K562 (cell line): ENCODE data around the gene IL6ST. TPM values are rescaled to one million over a fixed set of nuclear protein-coding genes. Genes with fewer than 3 reads are reported as not detected.
A peak's percentile ranks its signal among the peaks of the same experiment; 100 is the strongest.

Experiments used
- CUX1 ChIP-seq: fragments of 200-800 bp; sonication (Bioruptor generic); IDR thresholded peaks from 2 replicates; pipeline ENCODE4 v1.6.1; 2016; ENCODE audit warnings: missing genetic modification characterization, missing compliant biosample characterization
- DEAF1 ChIP-seq: fragments of 450-650 bp; formaldehyde crosslinking; IDR thresholded peaks from 2 replicates; pipeline ENCODE4 v1.4.0; 2020; ENCODE audit warnings: mild to moderate bottlenecking, moderate library complexity
- HDAC8 ChIP-seq: fragments of 450-650 bp; IDR thresholded peaks from 2 replicates; pipeline ENCODE4 v1.6.1; 2016; ENCODE audit warnings: mild to moderate bottlenecking, missing genetic modification characterization, moderate library complexity, missing compliant biosample characterization
- HINFP ChIP-seq: fragments of 450-650 bp; conservative IDR thresholded peaks from 2 replicates; pipeline ENCODE4 v1.6.1; 2016; ENCODE audit warnings: missing genetic modification characterization, low read depth, mild to moderate bottlenecking, control low read depth, missing compliant biosample characterization
- HMG20A ChIP-seq: fragments of 450-650 bp; formaldehyde crosslinking; conservative IDR thresholded peaks from 2 replicates; pipeline ENCODE4 v1.4.0; 2020; ENCODE audit warnings: mild to moderate bottlenecking, mixed read lengths
- ILF3 ChIP-seq: fragments of 450-650 bp; IDR thresholded peaks from 2 replicates; pipeline ENCODE4 v1.6.1; 2018; ENCODE audit warnings: antibody characterized with exemption, mild to moderate bottlenecking, moderate library complexity, borderline replicate concordance
- MXD1 ChIP-seq: fragments of 250-450 bp; sonication (Bioruptor Pico); IDR thresholded peaks from 2 replicates; pipeline ENCODE4 v1.8.0; 2021; ENCODE audit warnings: borderline replicate concordance, mild to moderate bottlenecking, moderate library complexity; ENCODE audit not compliant: poor library complexity, severe bottlenecking
- MYC ChIP-seq, 2 experiments: fragments of 250-450 bp in 1 of 2; sonication (Bioruptor Pico) in 1 of 2; IDR thresholded peaks; 2 replicates each; pipeline versions ENCODE4 v1.5.1 to v1.6.1; 2012 to 2021; ENCODE audit warnings: low read depth in 2 of 2, borderline replicate concordance in 1 of 2, improper control_type of control experiment in 1 of 2, low read length in 1 of 2, mild to moderate bottlenecking in 1 of 2, moderate library complexity in 1 of 2
- NFATC3 ChIP-seq: fragments of 450-650 bp; IDR thresholded peaks from 2 replicates; pipeline ENCODE4 v1.6.1; 2017; ENCODE audit warnings: mild to moderate bottlenecking
- PHTF2 ChIP-seq: fragments of 250-450 bp; sonication (Bioruptor Pico); IDR thresholded peaks from 2 replicates; pipeline ENCODE4 v1.5.0; 2021; ENCODE audit warnings: mild to moderate bottlenecking
- PRPF4 ChIP-seq: fragments of 200-400 bp; formaldehyde crosslinking; IDR thresholded peaks from one replicate; pipeline ENCODE4 v1.6.1; 2017; ENCODE audit warnings: low read length, low read depth, mild to moderate bottlenecking; ENCODE audit not compliant: insufficient read depth, poor library complexity, severe bottlenecking
- RBM34 ChIP-seq: fragments of 200-400 bp; formaldehyde crosslinking; IDR thresholded peaks from 2 replicates; pipeline ENCODE4 v1.6.1; 2018; ENCODE audit warnings: low read length, borderline replicate concordance; ENCODE audit not compliant: insufficient read depth
- RBM39 ChIP-seq: fragments of 200-400 bp; formaldehyde crosslinking; optimal IDR thresholded peaks from 2 replicates; pipeline ENCODE3; 2018; ENCODE audit warnings: low read depth, low read length
- RFX1 ChIP-seq: fragments of 450-650 bp; IDR thresholded peaks from 2 replicates; pipeline ENCODE4 v1.6.1; 2016; ENCODE audit warnings: mild to moderate bottlenecking, moderate library complexity
- TAF1 ChIP-seq: IDR thresholded peaks from 2 replicates; pipeline ENCODE4 v1.6.1; 2011; ENCODE audit warnings: mild to moderate bottlenecking, low read length, moderate library complexity; ENCODE audit not compliant: insufficient read depth, control insufficient read depth, severe bottlenecking; ENCODE audit errors: extremely low read depth
- ZNF134 ChIP-seq: fragments of 250-450 bp; sonication (Bioruptor Pico); conservative IDR thresholded peaks from 2 replicates; pipeline ENCODE4 v1.4.0; 2020
- ZNF140 ChIP-seq: fragments of 250-450 bp; sonication (Bioruptor Pico); IDR thresholded peaks from 2 replicates; pipeline ENCODE4 v1.8.0; 2021; ENCODE audit warnings: moderate library complexity, mild to moderate bottlenecking, inconsistent platforms
- ZNF586 ChIP-seq: fragments of 450-650 bp; formaldehyde crosslinking; conservative IDR thresholded peaks from 2 replicates; pipeline ENCODE4 v1.4.0; 2020; ENCODE audit warnings: mild to moderate bottlenecking, moderate library complexity
- ZNF76 ChIP-seq: fragments of 250-450 bp; sonication (Bioruptor Pico); IDR thresholded peaks from 2 replicates; pipeline ENCODE4 v1.4.0; 2020; ENCODE audit warnings: mild to moderate bottlenecking, moderate library complexity, borderline replicate concordance
- polyA plus RNA-seq, 8 experiments: library from polyadenylated mRNA; depleted of rRNA in 4 of 8; stranded (reverse) in 5 of 8; unstranded in 3 of 8; fragments of >200 nt; fragmentation: Nextera tagmentation in 2 of 8; fragmentation: Illumina TruSeq in 1 of 8; extraction: Ambion mirVana in 2 of 8; extraction: Trizol in 1 of 8; gene quantifications; 2 replicates each; pipeline versions ENCODE4 v1.2.1 to v1.2.3, GENCODE V29; 2011 to 2014; ENCODE audit warnings: inconsistent platforms in 1 of 8, missing spikeins in 1 of 8
- total RNA-seq, 7 experiments: library from RNA; depleted of rRNA in 6 of 7; stranded (reverse); fragments of >200 nt in 6 of 7; fragmentation: Illumina TruSeq in 2 of 7; extraction: Trizol in 2 of 7; gene quantifications; 2 replicates each; pipeline versions ENCODE4 v1.2.1 to v1.2.3, GENCODE V29; 2011 to 2021; ENCODE audit warnings: low replicate concordance in 1 of 7

The IL6ST gene
- total and polyA plus RNA-seq, 9 of the 15 experiments (the other 6 are each of a cell fraction or from before 2014, with no cell fraction given), result 2.0 to 27.0 (median 7.9) TPM

- TF ChIP-seq ZNF76 (CRISPR knock-in tag) (no peak), ZNF140 (CRISPR knock-in tag) (no peak), DEAF1 (CRISPR knock-in tag) (no peak), ZNF586 (CRISPR knock-in tag) (no peak), HDAC8 (no peak), HMG20A (CRISPR knock-in tag) (no peak), ZNF134 (CRISPR knock-in tag) (no peak), MYC (IDR thresholded peaks at IDR 0.05; ENCODE audit: low read depth, low read length) (peak; percentile 34; the same call in 1 of the 2 replicates), MYC (CRISPR knock-in tag; IDR thresholded peaks at IDR 0.05; ENCODE audit: borderline replicate concordance, low read depth) (no peak), RBM39 (no peak), PHTF2 (CRISPR knock-in tag) (no peak), RFX1 (no peak), PRPF4 (no peak), CUX1 (CRISPR knock-in tag) (no peak; the same call in 1 of the 2 replicates), TAF1 (peak; percentile 41), HINFP (tag) (no peak; the same call in 1 of the 2 replicates), ILF3 (no peak), RBM34 (no peak), NFATC3 (no peak), MXD1 (CRISPR knock-in tag) (no peak)
Observed at GRCh38 chr5:56037531-56038010, 42.8 kb upstream of the IL6ST start (continued).
